GM12872 (cell line): ENCODE measurements around the gene NFILZ.

Source experiments
- CTCF ChIP-seq: IDR thresholded peaks from 3 replicates; pipeline ENCODE4 v1.5.1; 2011; ENCODE audit warnings: low read depth, mild to moderate bottlenecking, low read length, moderate library complexity; ENCODE audit not compliant: insufficient read depth

Gene NFILZ

GRCh38 chr19:8608941-8609278, 21.5 kb upstream of the NFILZ start:
- no peak for TF ChIP-seq CTCF

- no peak for TF ChIP-seq CTCF
These were observed 21.0 kb upstream of the NFILZ start for GRCh38 chr19:8609279-8610040.

GRCh38 chr19:8610041-8610935, 20.1 kb upstream of the NFILZ start, which contains the start of gene ADAMTS10:
Gene ADAMTS10 (minus strand): TSS chr19:8610715. CDS start chr19:8605710, 5,005 bp downstream.
- no peak for TF ChIP-seq CTCF

- no peak for TF ChIP-seq CTCF
These were observed 19.5 kb upstream of the NFILZ start for GRCh38 chr19:8610936-8611300.

GRCh38 chr19:8611391-8611876, 19.0 kb upstream of the NFILZ start:
- no peak for TF ChIP-seq CTCF

- TF ChIP-seq CTCF = no peak
These were observed 18.3 kb upstream of the NFILZ start for GRCh38 chr19:8611877-8612806.

GRCh38 chr19:8612807-8613171, 17.6 kb upstream of the NFILZ start:
- no peak for TF ChIP-seq CTCF
